Epithelial cell of esophagus (primary cell): ENCODE measurements around the gene LAPTM4A.

Experiments
- DNase-seq: peaks from one replicate; pipeline ENCODE4 v3.0.0; 2010; ENCODE audit warnings: low read depth
- H3K4me3 ChIP-seq: 2 replicates; pipeline ENCODE4 v1.5.1; 2011; ENCODE audit warnings: mild to moderate bottlenecking, low read length, control low read depth
- TF ChIP-seq, protein P1 (sequence below): IDR thresholded peaks from 2 replicates; pipeline ENCODE4 v1.5.1; 2011; ENCODE audit warnings: low read depth, mild to moderate bottlenecking, low read length, control low read depth, inconsistent platforms; ENCODE audit not compliant: insufficient read depth; ENCODE audit errors: missing control alignments

LAPTM4A gene

GRCh38 chr2:19989667-19990415, 61.6 kb downstream of the LAPTM4A start, which contains the start of gene WDR35:
WDR35 (minus strand) TSS chr2:19990105; CDS start chr2:19990015, 90 bp downstream.
- TF ChIP-seq, protein P1, sequence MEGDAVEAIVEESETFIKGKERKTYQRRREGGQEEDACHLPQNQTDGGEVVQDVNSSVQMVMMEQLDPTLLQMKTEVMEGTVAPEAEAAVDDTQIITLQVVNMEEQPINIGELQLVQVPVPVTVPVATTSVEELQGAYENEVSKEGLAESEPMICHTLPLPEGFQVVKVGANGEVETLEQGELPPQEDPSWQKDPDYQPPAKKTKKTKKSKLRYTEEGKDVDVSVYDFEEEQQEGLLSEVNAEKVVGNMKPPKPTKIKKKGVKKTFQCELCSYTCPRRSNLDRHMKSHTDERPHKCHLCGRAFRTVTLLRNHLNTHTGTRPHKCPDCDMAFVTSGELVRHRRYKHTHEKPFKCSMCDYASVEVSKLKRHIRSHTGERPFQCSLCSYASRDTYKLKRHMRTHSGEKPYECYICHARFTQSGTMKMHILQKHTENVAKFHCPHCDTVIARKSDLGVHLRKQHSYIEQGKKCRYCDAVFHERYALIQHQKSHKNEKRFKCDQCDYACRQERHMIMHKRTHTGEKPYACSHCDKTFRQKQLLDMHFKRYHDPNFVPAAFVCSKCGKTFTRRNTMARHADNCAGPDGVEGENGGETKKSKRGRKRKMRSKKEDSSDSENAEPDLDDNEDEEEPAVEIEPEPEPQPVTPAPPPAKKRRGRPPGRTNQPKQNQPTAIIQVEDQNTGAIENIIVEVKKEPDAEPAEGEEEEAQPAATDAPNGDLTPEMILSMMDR: no peak
- peak; percentile 90 for DNase-seq
- H3K4me3 ChIP-seq: peak within 1 kb of the TSS; percentile 93

GRCh38 chr2:19989342-19989666, 62.1 kb downstream of the LAPTM4A start:
- DNase-seq: no peak
- H3K4me3 ChIP-seq: peak overlapping the region; percentile 93
- TF ChIP-seq, protein P1: no peak

GRCh38 chr2:19988600-19988999, 62.8 kb downstream of the LAPTM4A start:
- no peak overlapping the region for H3K4me3 ChIP-seq

DNA sequence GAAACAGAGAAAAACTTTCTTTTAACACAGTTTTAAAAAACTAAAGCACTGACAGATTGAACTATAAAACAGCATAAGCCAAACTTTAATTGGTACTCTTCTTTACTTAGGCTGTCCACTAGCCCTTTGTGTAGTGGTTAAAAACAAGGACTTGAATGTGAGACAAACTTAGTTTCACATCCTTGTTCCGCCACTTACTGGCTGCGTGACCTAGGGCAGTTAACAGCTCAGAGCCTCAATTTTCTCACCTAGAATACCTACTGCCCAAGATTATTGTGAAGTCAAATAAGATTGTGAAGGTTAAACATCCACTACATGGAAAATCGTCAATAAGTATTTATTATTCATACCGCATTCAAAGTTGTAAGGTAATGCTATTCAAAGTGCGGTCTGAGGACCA, 63.5 kb downstream of the LAPTM4A start:
- H3K4me3 ChIP-seq: no peak overlapping the region
- TF ChIP-seq, protein P1: no peak
- DNase-seq: no peak

More at GRCh38 chr2:19988600-19988999, 62.8 kb downstream of the LAPTM4A start:
- TF ChIP-seq, protein P1: no peak
- peak; percentile 15 for DNase-seq
